ENCODE data around the gene EIF1B.
"Not testable (repeated sequence)": the region's sequence is repeated elsewhere in the genome, so short reads cannot be mapped to it uniquely, and the experiment has no call there.

Gene EIF1B

DNA sequence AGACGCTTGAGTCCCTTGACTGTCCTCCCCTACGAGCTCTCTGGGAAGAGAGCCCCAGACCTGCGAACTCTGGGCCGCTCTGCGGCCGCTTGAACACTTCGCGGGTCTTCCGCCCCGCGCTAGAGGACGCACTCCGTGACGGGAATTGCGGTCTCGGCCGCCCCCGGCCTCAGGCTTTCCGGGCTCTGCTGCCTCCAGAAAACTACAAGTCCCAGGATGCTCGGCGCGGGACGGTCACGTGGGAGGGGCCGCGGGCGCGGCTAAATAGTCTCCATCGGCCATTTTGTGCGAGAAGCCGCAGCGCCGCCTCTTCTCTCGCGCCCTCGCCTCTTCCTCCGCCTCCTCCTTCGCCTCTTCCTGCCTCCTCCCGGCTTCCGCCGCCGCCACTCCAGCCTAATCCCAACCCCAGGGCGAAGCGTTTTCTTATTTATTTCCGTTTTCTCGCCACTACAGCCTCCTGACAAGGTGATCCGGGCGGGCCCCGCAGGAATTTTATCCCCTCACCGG, at the start of gene EIF1B:
Gene EIF1B (plus strand): TSS at position 290 of the 507 bp plus-strand sequence. CDS start 235 bp downstream, outside the sequence.
- peak; percentile 94 to 100 (median 98) for DNase-seq
- intact Hi-C loops (cut with DNase I), result no loop called here

DNA sequence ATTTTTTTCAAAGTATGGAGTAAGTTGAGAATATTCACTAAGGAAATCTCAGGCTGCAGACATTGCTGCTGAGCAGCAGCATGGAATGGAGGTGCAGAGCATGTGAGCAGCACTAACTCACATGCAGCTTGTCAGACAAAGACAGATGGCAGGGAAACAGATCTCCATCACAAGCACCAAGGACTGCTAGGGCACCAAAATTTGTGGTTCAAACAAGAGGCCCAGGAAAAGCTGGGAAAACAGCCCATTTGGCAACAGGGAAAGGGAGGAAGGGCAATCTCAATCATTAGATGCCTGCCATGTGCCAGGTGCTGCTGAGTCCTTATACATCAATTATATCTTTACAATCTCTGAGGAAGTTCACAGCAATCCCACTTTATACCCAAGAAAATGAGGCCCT, 47.2 kb upstream of the EIF1B start:
- intact Hi-C loops (cut with DNase I), result no loop called here
- no peak for DNase-seq

DNA sequence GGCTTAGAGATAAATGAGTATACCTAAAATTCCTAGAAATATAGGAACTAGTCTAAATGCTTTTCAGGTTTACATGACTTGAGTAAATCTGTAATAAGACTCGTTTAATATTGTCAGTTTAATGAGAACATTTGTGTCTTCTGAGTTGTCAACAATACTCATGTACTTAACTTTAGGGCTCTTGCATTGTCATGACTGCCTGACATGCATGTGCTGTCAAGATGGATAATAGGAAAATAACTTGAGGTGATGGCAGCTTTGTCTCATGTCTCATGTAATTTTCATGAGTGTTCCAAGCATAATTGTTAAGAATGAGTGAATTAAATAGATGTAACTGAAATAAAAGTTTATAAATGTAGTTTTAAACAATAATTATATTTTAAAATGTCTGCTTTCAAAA, 45.1 kb upstream of the EIF1B start:
- no peak for DNase-seq
- intact Hi-C loops (cut with DNase I), result no loop called here

DNA sequence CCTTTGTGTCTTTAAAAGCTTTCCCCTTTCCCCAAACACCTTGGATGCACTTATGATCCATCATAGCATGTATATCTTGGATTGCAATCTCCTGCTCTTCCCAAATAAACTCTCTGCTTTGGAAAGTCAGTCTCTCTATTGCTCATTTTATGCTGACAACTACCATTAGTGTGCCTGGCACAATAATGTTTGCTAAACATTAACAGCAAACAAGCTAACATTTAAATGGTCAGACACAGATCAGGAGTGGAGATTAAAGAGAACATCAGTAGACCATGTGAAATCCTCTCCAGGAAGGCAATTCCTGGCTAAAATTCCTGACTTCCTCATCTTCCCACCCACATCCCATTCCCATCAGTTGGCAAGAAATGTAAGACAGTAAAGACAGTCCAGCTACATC, 44.3 kb upstream of the EIF1B start:
- intact Hi-C loops (cut with DNase I), result no loop called here
- no peak for DNase-seq

DNA sequence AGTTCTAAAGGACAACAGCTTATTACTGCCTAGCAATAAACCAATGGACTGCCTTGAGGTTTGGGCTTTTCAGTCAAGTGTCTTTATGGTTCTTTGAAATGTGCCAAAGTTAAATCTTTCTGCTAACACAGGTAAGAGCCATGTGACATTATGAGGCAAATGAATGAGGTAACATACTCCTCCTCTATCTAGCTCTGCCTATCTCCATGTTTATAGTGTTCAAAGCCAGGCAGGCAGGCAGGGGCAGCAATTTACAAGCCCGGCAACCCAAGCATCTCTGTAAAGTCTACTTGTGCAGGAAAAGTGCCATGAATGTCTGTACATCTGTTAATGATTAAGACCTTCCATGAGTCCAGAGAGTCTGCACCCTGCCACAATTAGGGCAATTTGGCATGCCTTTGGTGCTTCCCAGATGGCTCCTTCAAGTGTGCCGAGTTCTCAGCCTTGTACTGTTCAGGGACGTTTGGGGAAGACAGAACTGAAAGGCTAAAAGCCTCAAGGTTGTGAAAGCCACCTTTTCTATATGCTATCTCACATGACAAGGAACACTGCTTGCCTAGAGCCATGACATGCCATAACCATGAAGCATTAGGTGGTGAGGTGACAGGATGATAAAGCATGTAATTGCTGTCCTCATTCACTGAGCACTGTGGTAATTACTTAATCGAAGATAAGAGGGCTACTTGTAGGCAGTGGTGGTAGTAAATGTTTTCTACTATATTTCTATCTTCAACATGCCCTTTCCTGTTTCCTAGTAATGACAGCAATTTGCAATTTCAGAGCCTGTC, 41.4 kb upstream of the EIF1B start:
- intact Hi-C loops (cut with DNase I), result no loop called here
- DNase-seq, result no peak

DNA sequence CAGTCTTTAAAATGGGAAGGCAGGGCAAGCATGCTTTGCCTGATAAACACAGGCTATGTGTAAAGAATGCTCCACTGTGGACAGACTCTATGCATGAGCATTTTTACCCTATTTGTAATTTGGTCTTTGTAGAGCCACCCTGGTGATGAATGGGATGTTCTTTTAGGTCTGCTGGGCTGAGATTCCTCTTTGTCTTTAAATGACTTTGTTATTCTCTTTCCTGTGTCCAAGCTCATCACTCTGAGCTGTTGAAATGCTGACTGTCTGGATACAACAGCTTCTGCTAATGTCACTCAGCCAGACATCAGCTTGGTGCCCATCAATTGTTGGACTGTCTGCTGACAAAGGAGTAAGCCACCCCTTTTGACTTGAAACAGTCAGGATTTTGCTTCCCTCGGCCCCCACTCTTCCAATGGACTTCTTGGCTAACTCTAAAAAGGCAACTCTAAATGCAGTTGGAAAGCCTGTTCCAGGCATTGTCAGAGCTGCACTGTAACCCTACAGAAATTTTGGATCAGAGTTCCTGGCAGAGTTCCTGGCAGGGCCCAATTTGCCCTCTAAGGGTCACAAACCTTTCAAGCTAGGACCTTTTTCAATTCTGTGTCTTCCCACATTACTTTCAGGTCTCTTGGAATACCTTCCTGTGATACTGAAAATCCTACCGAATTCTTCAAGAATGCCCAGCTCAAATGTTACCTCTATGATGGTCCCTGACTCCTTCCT, 40.5 kb upstream of the EIF1B start:
- intact Hi-C loops (cut with DNase I), result no loop called here
- peak in 19 of 42 donors; percentile 2 to 60 (median 22) for DNase-seq

DNA sequence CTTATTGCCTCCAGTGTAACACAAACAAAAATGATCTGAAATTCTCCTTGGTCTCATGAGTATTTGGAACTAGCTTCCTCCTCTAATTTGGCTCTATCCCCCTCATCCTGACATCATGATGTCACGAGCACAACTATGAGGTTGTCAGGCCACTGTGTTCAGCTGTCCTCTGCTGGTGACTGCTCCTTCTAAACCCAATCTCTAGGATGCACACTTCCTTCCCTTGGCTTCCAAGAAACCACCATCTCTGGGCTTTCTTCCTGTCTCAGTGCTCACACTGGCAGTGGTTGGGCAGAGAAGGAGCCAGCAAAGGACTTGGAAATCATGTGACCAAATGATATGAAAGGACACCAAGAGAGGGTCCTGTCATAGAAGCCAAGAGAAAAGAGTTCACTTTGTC, 30.7 kb upstream of the EIF1B start:
- intact Hi-C loops (cut with DNase I), result no loop called here
- DNase-seq, result no peak

DNA sequence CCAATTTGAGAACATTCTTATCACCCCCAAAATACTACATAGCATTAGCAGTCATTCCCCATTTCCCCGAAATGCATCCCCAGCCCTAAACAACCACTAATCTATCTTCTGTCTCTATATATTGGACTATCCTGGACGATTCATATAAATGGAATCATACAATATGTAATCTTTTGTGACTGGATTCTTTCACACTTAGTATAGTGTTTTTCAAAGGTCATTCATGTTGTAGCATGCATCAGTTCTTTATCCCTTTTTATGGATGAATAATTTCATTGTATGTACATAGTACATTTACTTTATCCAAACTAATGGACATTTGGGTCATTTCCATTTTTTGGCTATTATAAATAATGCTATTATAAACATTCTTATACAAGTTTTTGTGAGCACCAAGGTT, 27.5 kb upstream of the EIF1B start:
- DNase-seq, result no peak
- intact Hi-C loops (cut with DNase I), result no loop called here

DNA sequence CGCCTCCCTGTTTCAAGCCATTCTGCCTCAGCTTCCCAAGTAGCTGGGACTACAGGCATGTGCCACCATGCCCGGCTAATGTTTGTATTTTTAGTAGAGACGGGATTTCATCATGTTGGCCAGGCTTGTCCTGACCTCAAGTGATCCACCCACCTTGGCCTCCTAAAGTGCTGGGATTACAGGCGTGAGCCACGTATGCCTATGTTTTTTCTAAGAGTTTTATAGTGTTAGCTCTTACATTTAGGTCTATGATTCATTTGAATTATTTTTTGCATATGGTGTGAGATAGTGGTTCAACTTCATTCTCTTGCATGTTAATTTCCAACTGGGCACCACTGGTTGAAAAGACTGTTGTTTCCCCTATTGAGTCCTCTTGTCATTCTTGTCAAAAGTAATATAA, 26.4 kb upstream of the EIF1B start:
- DNase-seq; intact Hi-C loops (cut with DNase I): not testable (repeated sequence)

DNA sequence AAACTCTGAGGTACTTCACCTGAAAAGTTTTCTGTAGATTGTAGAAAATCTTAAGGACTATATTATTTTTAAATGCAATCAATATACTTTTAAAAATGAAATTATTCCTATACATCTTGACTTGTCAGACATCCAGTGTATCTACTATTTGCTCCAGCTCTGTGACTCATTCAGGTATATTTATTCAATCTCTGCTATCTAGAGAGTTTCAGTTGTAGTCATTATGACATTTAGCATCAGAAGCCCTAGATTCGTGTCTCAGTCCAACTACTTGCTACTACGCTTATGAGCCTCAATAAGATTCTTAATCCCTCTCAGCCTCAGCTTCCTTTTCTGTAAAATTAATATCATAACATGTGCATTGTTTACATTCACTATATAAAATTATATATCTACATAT, 22.3 kb upstream of the EIF1B start:
- intact Hi-C loops (cut with DNase I), result no loop called here
- DNase-seq, result no peak

DNA sequence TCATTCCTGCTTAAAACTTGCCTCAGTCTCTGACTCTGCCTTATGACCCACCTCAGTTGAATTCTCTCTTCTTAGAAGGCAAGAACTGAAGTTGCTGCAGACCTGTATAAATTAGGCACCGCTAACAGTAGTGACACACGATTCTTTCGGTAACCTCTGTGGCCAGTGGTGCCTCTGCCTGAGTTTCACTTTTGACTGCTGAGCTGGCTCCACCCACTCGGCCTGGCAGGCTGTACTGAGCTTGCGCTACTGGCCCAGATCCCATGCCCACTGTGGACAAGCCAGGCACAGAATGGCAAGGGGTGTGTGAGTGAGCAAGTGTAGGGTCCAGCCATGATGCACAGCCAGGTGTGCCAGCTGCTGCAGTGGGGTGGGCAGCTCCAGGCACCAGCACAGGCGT, 19.1 kb upstream of the EIF1B start:
- no peak for DNase-seq
- intact Hi-C loops (cut with DNase I), result no loop called here

DNA sequence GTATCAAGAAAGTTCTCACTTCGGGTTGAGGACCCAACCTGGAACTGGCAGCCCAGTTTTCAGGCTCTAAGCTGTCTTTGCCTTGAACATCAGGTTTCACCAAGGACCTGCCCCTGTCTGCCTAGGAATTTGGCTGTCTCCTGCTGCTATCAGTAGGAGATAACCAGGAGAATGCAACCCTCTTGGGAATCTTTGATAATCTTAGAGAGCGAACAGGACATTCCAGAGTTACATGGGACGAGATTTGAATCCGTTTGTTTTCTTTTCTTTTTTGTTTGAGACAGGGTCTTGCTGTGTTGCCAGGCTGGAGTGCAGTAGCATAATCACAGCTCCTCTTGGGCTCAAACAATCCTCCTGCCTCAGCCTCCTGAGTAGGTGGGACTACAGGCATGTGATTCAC, 18.0 kb upstream of the EIF1B start:
- intact Hi-C loops (cut with DNase I), result no loop called here
- DNase-seq, result no peak

DNA sequence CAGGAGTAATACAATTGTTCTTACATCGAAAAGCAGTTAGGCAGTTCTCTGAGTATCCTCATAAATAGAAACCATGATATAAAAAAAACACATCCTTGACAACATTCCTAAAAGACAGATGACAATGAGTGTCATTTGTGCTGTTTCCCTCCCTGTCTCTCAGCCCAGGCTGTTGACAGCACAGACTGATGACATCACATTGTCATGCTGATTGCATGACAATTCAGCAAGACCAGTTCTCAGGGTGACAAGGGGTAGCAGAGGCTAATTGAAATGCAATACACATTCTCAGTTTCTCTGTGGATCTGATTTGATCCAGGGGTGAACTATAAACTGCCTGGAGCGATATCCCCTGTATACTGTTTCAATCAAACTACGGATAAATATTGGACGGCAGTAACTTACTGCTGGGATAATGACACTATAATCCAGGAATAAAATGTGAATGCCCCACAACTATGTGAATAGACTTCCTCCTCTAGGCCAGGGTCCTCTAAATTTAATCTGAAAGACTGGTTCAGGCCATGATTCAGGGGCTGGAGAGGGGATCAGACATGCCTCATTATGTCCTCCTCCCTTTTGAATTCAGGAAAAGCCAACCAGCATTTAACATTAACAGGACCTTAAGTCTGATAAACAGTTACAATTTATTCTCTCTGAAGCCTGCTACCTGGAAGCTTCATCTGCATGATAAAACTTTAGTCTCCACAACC, 16.7 kb upstream of the EIF1B start:
- intact Hi-C loops (cut with DNase I), result no loop called here
- DNase-seq, result peak in 28 of 42 donors; percentile 17 to 79 (median 50)

DNA sequence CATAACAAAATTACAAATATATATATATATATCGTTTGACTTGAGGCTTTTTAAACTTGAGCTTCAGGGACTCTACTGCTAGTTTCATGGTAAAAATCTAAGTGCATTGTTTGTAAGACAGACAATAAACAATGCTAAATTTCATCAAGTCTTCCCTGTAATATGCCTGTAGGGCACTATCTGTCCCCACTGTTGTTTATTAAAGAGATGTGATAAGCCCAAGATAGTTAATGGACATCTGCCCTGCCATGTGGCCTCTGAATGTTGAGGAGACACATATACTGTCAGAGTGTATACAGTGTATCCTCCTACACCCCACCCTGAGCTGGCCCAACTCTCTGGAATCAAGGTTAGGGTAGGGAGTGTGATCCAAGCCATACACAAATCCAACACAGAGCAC, 15.1 kb upstream of the EIF1B start:
- intact Hi-C loops (cut with DNase I), result no loop called here
- no peak for DNase-seq

DNA sequence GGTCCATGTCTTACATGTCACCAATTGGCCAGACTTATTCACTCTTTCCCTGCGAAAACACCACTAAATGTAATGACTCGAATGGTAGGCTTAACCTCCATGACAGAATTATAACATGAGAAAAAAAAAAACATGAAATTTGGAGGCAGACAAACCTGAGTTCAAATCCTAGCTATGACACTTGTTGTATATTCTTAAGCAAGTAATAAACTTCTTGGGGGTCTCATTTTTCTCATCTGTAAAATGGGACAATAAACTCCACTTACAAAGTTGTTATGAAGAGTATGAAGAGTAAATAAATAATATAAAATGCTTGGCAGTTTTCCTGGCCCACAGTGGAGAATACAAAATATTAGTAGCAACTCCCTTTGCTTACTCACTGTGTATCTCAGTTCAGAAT, 11.4 kb upstream of the EIF1B start:
- DNase-seq, result no peak
- intact Hi-C loops (cut with DNase I), result no loop called here

DNA sequence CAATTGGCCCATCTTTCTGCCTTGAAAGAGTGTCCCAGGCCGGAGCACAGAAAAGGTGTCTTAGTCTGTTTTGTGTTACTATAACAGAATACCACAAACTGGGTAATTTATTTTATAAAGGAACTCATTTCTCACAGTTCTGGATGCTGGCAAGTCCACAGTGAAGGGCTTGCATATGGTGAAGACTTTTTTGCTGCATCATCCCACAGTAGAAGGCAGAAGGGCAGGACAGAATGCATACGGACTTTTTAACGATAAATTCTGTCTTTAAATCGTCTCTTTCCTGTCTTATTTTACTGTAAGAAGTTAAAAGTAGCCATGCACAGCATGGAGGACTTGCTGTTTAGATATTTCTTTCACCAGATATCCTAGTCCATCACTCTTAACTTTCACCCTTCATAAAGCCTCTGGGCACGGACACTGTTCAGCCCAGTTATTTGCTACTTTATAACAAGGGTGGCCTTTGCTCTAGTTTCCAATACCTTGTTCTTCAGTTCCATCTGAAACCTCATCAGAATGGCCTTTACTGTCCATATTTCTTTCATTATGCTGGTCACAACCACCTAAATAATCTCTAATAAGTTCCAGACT, 10.3 kb upstream of the EIF1B start:
- intact Hi-C loops (cut with DNase I), result no loop called here
- no peak for DNase-seq

DNA sequence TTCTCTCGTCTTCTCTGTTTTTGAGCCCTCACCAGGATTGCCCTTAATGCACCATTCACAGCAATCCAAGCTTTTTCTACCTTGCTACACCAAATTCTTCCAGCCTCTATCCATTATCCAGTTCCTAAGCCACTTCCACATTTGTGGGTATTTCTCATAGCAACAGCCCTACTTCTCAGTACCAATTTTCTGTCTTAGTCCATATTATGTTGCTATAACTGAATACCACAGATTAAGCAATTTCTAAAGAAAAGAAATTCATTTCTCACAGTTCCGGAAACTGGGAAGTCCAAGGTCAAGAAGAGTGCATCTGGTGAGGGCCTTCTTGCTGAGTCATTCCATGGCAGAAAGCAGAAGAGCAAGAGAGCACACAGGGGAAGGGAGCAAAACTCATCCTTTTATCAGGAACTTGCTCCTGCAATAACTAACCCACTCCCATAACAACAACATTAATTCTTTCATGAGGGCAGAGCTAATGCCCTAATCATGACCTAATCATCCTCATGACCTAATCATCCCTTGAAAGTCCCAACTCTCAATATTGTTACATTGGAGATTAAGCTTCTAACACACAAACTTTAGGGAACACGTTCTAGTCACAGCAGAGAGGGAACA, 9.7 kb upstream of the EIF1B start:
- intact Hi-C loops (cut with DNase I), result no loop called here

DNA sequence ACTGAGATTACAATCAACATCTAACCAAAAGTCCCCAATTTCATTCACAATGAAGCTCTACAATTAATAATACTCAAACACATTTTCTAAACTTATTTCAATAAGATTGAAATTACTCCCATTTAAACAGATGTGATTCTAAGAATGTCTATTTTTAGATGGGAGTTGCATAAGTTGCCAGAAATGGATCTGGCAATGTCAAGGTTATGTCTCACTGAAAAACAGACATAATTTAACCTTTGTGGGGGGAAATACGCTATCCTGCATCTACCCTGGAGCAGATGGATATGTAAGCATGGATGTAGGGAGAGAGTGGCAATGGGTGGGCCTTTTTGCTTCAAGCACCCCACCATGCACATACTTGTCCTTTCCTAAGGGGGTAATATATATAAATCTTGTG, 6.7 kb upstream of the EIF1B start:
- DNase-seq, result no peak
- intact Hi-C loops (cut with DNase I), result no loop called here

More for the DNA sequence above, 9.7 kb upstream of the EIF1B start:
- DNase-seq, result no peak

DNA sequence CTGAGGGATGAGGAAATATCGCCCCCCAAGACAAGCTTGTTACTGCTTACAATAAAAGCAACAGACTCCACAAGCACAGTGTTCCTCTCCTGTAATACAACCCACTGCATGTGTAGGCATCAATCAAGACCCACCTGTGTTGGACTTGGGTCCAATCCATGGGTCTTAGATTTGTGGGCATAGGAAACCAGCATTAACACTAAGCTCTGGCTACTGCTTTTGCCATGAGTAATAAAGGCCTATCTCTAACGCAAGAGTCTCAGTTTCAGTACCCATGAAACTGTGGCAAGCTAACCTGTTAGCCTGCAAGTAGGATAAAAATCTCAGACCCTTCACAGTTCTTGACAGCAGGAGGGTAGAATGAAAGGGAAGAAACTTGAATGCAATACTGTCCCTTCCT, 5.2 kb upstream of the EIF1B start:
- no peak for DNase-seq
- intact Hi-C loops (cut with DNase I), result no loop called here

All from head of caudate nucleus (tissue), 42 donors.